SU-DHL-6 (cell line): Measurements from ENCODE around the gene ITGB5.

Experiments used
- H2AFZ ChIP-seq: fragments of 200-600 bp; sonication (generic); 2 replicates; pipeline ENCODE4 v1.6.1; 2014; ENCODE audit warnings: low read depth, mild to moderate bottlenecking, moderate library complexity, mixed read lengths, antibody characterized with exemption, low read length; ENCODE audit not compliant: severe bottlenecking
- H3F3A ChIP-seq: fragments of 200-600 bp; shearing (Covaris generic); 2 replicates; pipeline ENCODE4 v1.6.0; 2016; ENCODE audit warnings: antibody characterized with exemption, mild to moderate bottlenecking; ENCODE audit not compliant: insufficient read depth
- H3K27ac ChIP-seq: fragments of 200-600 bp; sonication (generic); 2 replicates; pipeline ENCODE4 v1.5.1; 2016; ENCODE audit warnings: low read depth, mild to moderate bottlenecking, low read length, moderate library complexity, mixed read lengths
- H3K27me3 ChIP-seq: fragments of 200-600 bp; sonication (generic), shearing (Covaris generic); 2 replicates; pipeline ENCODE4 v1.6.0; 2014; ENCODE audit warnings: mild to moderate bottlenecking, low read length
- H3K36me3 ChIP-seq: fragments of 200-600 bp; sonication (generic); 2 replicates; pipeline ENCODE4 v1.6.1; 2014; ENCODE audit warnings: mild to moderate bottlenecking, low read length, mixed read lengths
- H3K4me2 ChIP-seq: fragments of 300-600, 200-600 bp; shearing (Covaris generic), sonication (generic); 2 replicates; pipeline ENCODE4 v1.6.0; 2014; ENCODE audit warnings: low read length, low read depth, mild to moderate bottlenecking; ENCODE audit not compliant: poor library complexity, severe bottlenecking
- H3K4me3 ChIP-seq: fragments of 200-600 bp; sonication (generic); 2 replicates; pipeline ENCODE4 v1.5.1; 2014; ENCODE audit warnings: antibody characterized with exemption, low read length, mild to moderate bottlenecking, mixed read lengths; ENCODE audit not compliant: insufficient read depth, poor library complexity, severe bottlenecking
- H3K79me2 ChIP-seq: fragments of 200-600 bp; sonication (generic); 2 replicates; pipeline ENCODE4 v1.6.1; 2014; ENCODE audit warnings: mild to moderate bottlenecking, low read length, moderate library complexity; ENCODE audit not compliant: insufficient read depth
- H3K9ac ChIP-seq: fragments of 200-600 bp; sonication (generic); 2 replicates; pipeline ENCODE4 v1.7.0; 2014; ENCODE audit warnings: mild to moderate bottlenecking, low read length
- H3K9me2 ChIP-seq: fragments of 200-600 bp; sonication (generic); replicated peaks from 2 replicates; pipeline ENCODE4 v1.6.1; 2014; ENCODE audit warnings: low read length; ENCODE audit not compliant: insufficient read depth
- H3K9me3 ChIP-seq: fragments of 200-600 bp; sonication (generic); 2 replicates; pipeline ENCODE4 v1.6.1; 2014; ENCODE audit warnings: low read length, mixed read lengths; ENCODE audit not compliant: insufficient read depth
- H4K20me1 ChIP-seq: fragments of 200-600 bp; sonication (generic); 2 replicates; pipeline ENCODE4 v1.6.1; 2014; ENCODE audit warnings: low read depth, mild to moderate bottlenecking, antibody characterized with exemption, low read length, moderate library complexity, mixed read lengths
- EZH2phosphoT487 ChIP-seq: fragments of 200-600 bp; sonication (generic), shearing (Covaris generic); conservative IDR thresholded peaks from 2 replicates; pipeline ENCODE4 v1.6.1; 2018; ENCODE audit warnings: mild to moderate bottlenecking, antibody characterized with exemption, low read length, moderate library complexity, mixed read lengths
- TF ChIP-seq, protein P1 (sequence below): fragments of 200-600 bp; sonication (generic); IDR thresholded peaks from one replicate; pipeline ENCODE4 v1.5.1; 2017; ENCODE audit warnings: antibody characterized with exemption, mild to moderate bottlenecking, low read length, moderate library complexity; ENCODE audit not compliant: insufficient read depth, poor library complexity, severe bottlenecking

The ITGB5 gene

DNA sequence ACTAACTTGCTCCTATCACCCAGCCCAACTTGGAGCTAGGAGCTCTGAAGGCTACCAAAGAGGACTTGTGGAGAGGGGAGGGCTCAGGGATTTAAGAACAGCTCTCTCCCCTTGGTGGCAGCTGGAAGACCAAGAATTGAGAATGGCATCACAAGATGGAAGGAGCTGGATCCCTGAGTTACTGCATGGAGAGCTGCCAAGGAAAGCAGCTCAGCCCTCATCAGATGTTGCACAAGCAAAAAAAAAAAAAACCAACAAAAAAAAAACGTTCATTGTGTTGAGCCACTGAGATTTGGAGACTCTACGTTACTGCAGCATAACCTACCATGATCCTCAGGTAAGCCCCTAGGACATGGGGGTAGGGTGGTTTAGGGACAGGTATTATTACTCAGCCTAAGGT, 41.0 kb downstream of the ITGB5 start:
- Histone ChIP-seq H3K9me3 (no peaks in the 10 kb centered on the region), H3K27ac (no peak overlapping the region), H3K9me2 (no peaks in the 10 kb centered on the region), H4K20me1 (no peaks in the 10 kb centered on the region), H3K27me3 (no peaks in the 10 kb centered on the region), H3K4me2 (no peak overlapping the region), H2AFZ (no peak overlapping the region), H3K36me3 (no peaks in the 10 kb centered on the region), H3K79me2 (no peaks in the 10 kb centered on the region), H3K4me3 (no peak overlapping the region), H3F3A (no peaks in the 10 kb centered on the region), H3K9ac (no peak overlapping the region)
- TF ChIP-seq, protein P1, sequence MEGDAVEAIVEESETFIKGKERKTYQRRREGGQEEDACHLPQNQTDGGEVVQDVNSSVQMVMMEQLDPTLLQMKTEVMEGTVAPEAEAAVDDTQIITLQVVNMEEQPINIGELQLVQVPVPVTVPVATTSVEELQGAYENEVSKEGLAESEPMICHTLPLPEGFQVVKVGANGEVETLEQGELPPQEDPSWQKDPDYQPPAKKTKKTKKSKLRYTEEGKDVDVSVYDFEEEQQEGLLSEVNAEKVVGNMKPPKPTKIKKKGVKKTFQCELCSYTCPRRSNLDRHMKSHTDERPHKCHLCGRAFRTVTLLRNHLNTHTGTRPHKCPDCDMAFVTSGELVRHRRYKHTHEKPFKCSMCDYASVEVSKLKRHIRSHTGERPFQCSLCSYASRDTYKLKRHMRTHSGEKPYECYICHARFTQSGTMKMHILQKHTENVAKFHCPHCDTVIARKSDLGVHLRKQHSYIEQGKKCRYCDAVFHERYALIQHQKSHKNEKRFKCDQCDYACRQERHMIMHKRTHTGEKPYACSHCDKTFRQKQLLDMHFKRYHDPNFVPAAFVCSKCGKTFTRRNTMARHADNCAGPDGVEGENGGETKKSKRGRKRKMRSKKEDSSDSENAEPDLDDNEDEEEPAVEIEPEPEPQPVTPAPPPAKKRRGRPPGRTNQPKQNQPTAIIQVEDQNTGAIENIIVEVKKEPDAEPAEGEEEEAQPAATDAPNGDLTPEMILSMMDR = no peak
- no peak for TF ChIP-seq EZH2phosphoT487

DNA sequence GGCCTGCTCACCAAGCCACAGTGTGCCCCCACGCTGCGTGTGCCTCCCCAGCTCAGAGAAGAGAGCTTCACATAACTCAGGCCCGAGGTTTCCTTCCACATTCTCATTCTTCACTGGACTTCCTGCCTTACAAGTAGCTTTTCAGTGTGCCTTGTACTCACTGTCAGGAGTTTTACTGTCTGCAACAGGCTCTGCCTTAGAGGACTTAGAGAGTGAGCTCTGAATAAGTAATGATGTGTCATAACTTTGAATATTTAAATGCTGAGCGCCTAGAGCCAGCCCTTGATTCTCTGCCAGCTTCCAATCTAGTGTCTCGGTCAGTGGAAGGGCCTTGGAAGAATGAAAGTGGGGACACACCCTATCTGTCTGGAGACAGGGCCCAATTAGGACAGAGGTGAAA, 41.8 kb downstream of the ITGB5 start:
- H3K9ac ChIP-seq = no peak overlapping the region
- H2AFZ ChIP-seq = no peak overlapping the region
- H3K27me3 ChIP-seq = no peaks in the 10 kb centered on the region
- no peak overlapping the region for H3K4me3 ChIP-seq
- H3K9me3 ChIP-seq = no peaks in the 10 kb centered on the region
- H3K79me2 ChIP-seq = no peaks in the 10 kb centered on the region
- no peak overlapping the region for H3K4me2 ChIP-seq
- H4K20me1 ChIP-seq = no peaks in the 10 kb centered on the region
- H3K9me2 ChIP-seq = no peaks in the 10 kb centered on the region
- no peaks in the 10 kb centered on the region for H3F3A ChIP-seq
- no peak overlapping the region for H3K27ac ChIP-seq
- no peaks in the 10 kb centered on the region for H3K36me3 ChIP-seq
- no peak for TF ChIP-seq EZH2phosphoT487
- TF ChIP-seq, protein P1 = no peak

DNA sequence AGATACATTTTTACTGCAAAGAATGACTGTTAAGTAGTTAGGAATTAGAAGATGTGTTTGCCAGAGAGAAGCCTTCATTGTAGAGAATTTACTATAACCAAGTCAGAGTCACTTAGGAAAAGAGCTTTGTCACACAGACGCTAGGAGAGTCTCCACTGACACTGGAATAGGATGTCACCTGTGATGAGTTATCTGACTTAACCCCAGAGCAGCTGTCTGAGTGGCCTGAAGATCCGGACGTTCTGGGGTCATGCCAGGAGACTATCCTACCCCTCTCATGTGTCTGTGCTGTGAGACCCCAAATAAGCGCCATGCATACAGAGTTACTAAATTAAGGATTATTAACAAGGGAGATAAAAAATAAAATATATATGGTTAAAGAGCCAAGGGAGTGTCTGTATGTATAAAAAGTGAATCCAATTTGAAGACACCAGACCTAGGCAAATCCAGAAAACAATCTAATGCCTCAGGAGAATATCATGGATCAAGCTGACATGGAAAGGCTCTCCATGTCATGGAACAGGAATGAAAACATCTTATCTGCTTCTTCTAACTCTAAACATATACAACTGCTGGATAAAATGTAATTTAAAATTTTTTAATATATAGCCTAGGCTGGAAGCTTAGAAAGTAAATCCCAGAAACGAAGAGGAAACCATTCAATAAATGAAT, 43.5 kb downstream of the ITGB5 start:
- no peak overlapping the region for H3K4me3 ChIP-seq
- H3K9me3 ChIP-seq = no peaks in the 10 kb centered on the region
- H2AFZ ChIP-seq = no peak overlapping the region
- no peaks in the 10 kb centered on the region for H3K9me2 ChIP-seq
- no peak overlapping the region for H3K9ac ChIP-seq
- no peaks in the 10 kb centered on the region for H3F3A ChIP-seq
- H4K20me1 ChIP-seq = no peaks in the 10 kb centered on the region
- no peak overlapping the region for H3K27ac ChIP-seq
- H3K4me2 ChIP-seq = no peak overlapping the region
- H3K27me3 ChIP-seq = no peaks in the 10 kb centered on the region
- H3K36me3 ChIP-seq = no peaks in the 10 kb centered on the region
- TF ChIP-seq EZH2phosphoT487 = no peak
- no peaks in the 10 kb centered on the region for H3K79me2 ChIP-seq

DNA sequence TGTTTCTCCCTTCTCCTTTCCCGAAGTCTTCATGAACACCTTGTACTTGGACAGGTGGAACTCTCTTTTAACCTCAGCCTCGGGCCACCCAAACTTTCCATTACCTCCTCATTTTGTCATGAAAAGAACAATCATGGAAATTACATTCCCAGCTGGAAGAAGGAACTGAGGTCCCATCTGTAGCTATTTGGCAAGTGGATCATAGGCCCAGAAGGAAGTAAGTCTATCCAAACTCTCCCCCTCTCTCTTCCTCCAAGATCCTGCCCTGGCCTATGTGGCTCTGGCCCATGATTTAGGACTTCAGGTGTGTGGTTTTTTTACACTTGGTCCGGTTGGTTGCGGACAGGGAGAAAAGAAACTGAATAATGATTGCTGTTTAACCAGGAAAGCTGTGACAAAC, 44.1 kb downstream of the ITGB5 start:
- Histone ChIP-seq H4K20me1 (no peaks in the 10 kb centered on the region), H3K4me2 (no peak overlapping the region), H2AFZ (no peak overlapping the region), H3K4me3 (no peak overlapping the region), H3F3A (no peaks in the 10 kb centered on the region), H3K79me2 (no peaks in the 10 kb centered on the region), H3K9me2 (no peaks in the 10 kb centered on the region), H3K27ac (no peak overlapping the region), H3K36me3 (no peaks in the 10 kb centered on the region), H3K9me3 (no peaks in the 10 kb centered on the region), H3K9ac (no peak overlapping the region), H3K27me3 (no peaks in the 10 kb centered on the region)
- no peak for TF ChIP-seq EZH2phosphoT487
- TF ChIP-seq, protein P1 = no peak
